HG03558 (cell line): Measurements from ENCODE around the gene CASKIN2.

Experiments
- ATAC-seq: cut with Tn5 transposase; IDR thresholded peaks from one replicate; pipeline ENCODE4 v1.9.1; 2021; ENCODE audit warnings: moderate number of reproducible peaks; ENCODE audit not compliant: unreplicated experiment; ENCODE audit errors: extremely low read depth

Gene CASKIN2

DNA sequence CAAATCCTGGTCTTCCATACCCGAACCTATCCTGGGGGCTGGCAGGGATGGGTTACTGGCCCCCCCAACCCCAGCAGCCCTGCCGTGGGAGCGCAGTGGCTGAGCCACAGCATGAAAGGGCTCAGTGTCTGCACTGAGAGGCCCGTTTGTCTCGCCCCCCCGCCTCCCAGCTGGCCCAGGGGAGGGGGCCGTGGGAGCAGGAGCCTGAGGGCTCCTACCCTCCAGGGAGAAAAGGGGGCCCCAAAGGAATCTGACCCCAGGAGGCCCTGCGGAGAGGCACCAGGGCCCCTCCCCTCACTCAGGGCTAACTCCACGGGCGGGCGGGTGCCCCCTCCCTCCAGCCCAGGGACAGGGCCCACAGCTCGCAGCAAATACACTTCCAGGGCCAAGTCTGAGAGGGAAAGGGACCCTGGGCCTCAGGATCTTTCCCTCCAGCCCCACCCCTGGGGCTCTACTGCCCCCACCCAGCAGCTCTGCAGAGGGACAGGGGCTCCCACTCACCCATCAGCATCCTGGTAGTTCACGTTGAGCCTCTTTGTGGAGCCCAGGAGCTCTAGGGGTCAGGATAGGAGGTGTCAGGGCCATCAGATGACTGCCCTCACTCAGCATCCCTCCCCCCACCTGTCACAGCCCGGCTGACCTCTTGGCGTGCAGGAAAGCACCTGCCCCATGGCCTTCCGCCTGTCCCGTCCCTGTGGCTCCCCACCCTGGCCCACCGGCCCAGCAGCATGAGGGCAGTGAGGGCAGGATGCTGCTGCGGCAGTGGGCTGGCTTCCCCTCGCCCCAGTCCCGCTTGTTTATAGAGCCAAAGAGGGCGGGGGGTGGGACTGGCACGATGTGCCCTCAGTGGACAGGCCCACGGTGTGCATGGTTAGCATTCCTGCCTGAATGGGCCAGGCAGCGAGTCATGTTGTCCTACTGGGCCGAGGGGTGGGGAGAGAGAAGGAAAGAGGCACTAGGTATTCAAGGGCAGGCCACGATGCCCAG is 7.3 kb downstream of the CASKIN2 start:
- ATAC-seq: no peak

DNA sequence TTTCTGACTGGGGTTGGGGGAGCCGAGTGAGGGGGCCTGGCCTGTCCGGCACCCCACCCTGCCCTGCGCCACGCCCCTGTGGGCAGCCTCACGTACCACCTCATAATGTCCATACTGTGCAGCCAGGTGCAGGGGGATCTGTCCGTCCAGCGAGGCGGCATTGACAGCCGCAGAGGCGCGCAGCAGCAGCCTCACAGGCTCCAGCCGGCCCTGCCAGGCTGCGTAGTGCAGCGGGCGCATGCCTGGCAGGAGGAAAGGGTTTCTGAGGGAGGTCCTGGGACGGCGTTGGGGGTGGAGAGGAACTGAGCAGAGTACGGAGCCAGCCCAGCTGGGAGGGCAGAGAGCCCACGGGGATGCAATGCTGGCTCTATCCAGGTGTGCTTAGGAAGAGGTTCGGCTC is 8.4 kb downstream of the CASKIN2 start:
- no peak for ATAC-seq

- ATAC-seq: no peak
Observed at GRCh38 chr17:75506134-75506533, 9.2 kb downstream of the CASKIN2 start.

GRCh38 chr17:75505640-75506039 is 9.7 kb downstream of the CASKIN2 start:
- ATAC-seq: no peak

DNA sequence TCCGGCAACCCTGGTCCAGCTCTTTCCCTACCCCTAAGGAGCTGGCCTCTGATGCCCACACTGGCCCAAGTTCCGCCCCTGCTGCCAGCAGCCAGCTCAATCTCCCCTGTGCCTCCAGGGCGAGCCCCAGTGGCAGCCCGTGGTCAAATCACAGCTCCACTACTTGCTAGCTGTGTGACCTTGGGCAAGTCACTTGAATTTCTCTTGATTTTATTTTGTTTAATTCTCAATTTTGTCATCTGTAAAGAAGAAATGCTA is 10.3 kb downstream of the CASKIN2 start:
- no peak for ATAC-seq

- ATAC-seq: no peak
Observed at GRCh38 chr17:75504347-75505151, 10.8 kb downstream of the CASKIN2 start.

DNA sequence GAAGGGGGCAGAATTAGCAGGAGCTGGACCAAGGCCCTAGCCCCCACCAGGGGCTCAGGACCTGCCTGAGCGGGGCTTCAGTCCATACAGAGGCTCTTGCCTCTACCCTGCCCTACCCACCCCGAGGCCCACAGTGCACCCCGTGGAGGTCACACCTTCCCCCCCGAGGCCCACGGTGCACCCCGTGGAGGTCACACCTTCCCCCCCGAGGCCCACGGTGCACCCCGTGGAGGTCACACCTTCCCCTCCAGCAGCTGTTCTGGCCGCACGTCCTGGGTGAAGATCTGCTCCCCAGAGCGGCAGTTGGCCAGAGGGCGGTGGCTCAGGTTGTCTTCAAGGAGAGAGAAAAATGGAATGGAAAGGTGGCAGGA is 11.4 kb downstream of the CASKIN2 start:
- no peak for ATAC-seq

DNA sequence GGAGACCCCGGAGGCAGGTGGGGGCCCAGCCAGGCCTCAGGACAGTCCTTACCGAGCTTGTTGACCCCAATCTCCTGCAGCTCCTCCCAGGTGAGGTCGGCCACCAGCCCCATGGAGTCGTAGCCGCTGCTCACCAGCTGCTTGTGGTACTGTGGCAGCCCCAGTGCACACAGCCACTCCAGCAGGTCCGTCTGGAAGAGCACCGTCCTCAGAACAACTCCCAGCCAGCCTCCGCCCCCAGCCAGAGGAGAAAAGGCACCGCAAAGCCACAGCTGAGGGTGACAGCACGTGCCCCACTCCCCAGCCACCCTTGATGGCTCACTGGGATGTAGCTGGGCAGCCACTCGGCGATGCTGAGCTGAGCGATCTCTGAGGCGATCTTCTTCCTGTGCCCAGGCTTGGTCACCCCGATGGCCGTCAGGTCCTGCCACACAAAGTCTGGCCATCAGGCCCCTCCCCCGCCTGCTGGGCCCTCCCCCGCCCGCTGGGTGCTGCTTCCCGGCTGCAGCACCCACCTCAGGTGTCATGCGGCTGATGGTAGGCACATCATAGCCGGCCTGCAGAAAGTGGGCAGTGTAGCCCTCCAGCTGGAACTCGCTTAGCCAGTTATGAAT is 11.9 kb downstream of the CASKIN2 start:
- no peak for ATAC-seq

DNA sequence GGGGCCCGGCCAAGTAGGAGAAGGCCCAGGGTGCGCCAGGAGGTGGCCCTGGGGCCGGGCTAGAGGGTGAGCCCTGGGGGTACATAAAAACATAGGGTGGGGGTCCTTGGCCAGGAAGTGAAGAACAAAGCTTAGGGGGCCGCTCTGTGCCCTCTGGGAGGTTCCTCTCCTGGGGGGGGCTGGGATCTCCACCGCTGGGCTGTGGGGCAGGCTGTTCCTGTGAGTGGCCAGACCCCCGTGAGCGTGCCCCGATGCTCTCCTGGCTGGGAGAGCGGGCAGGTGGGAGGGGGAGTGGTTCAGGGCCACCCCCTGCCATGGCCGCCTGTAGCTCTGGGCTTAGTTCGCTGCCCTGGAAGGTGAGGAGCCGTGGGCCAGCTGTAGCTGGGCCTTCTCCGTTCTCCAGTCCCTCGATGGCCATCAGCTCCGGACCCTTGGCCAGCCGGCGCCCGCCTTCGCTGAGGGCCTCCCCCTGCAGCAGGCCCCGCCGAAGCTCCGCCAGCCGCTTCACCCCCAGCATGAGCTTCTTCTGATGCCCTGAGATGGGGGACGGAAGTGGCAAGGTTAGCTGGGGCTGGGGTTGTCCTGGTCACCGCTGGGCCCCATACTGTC is 12.5 kb downstream of the CASKIN2 start:
- no peak for ATAC-seq

- no peak for ATAC-seq
Observed at GRCh38 chr17:75502072-75502720, 13.1 kb downstream of the CASKIN2 start.

DNA sequence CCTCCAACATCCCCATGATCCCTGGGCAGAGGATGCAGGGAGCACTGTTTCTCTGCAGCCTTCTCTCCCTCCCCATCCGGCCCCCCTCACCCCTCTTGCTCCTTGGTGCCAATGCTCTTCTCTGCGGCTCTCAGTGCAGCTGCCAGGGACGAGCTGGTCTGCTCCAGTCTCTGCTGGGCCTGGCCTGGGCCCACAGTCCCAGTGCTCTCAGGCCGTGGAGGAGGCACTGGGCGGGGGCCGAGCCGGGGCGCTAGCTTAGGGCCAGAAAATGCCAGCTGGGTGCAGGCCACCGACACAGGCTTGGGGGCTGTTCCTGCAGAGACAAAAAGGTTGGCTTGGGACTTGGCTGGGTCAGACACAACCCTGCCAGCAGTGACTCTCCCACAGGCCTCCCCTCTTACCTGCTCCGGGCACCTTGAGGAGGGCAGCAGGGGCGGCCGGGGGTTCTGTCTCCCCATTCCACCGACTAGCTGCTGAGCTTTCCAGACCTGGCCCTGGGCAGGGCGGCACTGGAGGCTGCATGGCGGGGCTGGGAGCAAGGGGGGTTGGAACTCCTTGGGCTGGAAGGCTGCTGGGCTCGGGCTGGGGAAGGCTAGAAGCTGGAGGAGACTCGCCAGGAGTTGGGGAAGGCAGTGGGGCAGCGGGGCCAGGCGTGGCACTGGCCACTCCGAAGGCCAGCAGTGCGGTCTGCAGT is 13.8 kb downstream of the CASKIN2 start:
- ATAC-seq: no peak

- no peak for ATAC-seq
Observed at GRCh38 chr17:75500419-75501216, 14.7 kb downstream of the CASKIN2 start.

GRCh38 chr17:75499313-75500022 is 15.9 kb downstream of the CASKIN2 start:
- no peak for ATAC-seq

DNA sequence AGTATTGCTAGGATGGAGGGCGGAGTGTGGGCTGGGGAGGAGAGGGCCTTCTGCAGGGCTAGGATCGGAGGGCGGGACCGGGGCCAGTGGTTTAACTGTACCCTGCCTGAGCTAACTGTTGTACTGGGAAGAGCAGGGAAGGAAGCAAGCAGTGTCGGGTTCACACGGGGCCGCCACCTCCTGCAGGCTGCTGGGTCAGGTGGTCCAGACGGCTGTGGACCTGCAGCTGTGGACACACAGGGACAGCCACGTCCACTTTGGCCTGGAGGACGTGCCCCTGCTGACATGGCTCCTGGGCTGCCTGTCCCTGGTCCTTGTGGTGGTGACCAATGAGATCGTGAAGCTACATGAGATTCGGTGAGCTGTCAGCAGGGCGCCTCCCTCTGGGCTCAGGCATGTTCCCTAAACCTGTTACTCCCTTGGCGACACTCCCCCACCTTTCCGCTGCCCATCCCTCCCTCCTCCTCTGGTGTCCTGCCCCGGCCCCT is 16.6 kb downstream of the CASKIN2 start:
- no peak for ATAC-seq

GRCh38 chr17:75498039-75498725 is 17.2 kb downstream of the CASKIN2 start:
- no peak for ATAC-seq

GRCh38 chr17:75496005-75496404 is 19.3 kb downstream of the CASKIN2 start:
- ATAC-seq: no peak

- no peak for ATAC-seq
Observed at GRCh38 chr17:75494326-75494877, 20.9 kb downstream of the CASKIN2 start.
